ENCODE measurements around the gene SOD1.
A peak's percentile ranks its signal among the peaks of the same experiment; 100 is the strongest.

The SOD1 gene

DNA sequence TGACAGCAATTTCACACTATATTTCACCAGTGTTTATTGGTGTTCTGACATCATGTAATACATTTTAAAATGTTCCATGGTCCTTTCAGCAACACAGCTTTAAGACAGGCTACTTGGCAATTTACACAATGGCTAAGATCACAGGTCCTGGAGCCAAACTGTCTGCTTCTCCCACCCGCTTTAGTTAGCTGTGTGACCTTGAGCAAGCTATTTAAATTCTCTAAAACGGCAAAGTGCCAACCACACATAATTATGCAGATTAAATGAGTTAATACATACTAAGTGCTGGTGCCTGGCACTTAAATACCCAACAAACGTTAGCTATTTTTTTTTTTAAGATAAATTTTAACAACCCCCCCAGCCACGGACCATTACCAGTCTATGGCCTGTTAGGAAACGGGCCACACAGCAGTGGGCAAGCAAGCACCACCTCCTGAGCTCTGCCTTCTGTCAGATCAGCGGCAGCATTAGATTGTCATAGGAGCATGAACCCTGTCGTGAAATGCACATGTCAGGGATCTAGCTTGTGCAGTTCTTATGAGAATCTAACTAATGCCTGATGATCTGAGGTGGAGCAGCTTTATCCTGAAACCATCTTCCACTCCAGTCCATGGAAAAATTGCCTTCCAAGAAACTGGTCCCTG is 26.9 kb downstream of the SOD1 start:
- peak in 1 of 14 donors; percentile 63 for DNase-seq

DNA sequence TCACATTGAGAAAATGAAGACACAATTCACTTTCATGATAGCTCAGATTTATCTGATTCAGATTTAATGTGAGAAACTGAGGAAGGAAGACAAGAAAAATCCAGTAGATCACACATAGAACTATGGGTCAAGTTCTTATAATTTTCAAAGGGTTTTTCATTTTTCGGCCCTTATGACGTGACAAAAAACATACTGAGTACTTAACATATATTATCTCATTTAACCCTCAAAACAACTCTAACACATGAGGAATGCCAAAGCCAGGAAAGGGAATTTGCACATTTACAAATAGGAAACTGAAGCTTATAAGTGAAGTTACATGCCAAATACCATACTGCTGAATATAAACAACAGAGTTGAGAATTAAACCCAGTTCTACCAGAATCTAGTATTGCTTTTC is 27.6 kb downstream of the SOD1 start:
- DNase-seq: no peak

GRCh38 chr21:31688603-31689368 is 29.3 kb downstream of the SOD1 start:
- DNase-seq: no peak

GRCh38 chr21:31693222-31693621 is 33.7 kb downstream of the SOD1 start:
- no peak for DNase-seq

DNA sequence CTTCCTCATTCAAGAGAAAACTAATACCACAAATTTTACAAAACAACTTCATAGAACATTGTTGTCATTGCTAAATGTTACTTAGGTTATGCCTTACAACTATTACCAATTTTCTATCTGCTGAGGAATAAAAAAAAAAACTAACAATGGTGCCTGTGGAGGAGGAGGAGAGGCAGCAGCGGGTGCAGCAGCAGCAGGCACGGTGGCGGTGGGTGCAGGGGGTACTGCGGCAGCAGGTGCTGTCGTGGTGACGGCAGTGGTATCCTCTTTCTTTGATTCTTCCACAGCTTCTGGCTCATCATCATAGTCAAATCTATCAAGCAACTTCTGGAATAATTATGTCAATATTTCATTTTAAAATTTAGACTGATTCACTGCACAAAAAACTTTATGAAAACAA is 36.9 kb downstream of the SOD1 start:
- DNase-seq: no peak

- no peak for DNase-seq
Observed at GRCh38 chr21:31698461-31698860, 39.0 kb downstream of the SOD1 start.

GRCh38 chr21:31700040-31700439 is 40.5 kb downstream of the SOD1 start:
- DNase-seq: no peak

DNA sequence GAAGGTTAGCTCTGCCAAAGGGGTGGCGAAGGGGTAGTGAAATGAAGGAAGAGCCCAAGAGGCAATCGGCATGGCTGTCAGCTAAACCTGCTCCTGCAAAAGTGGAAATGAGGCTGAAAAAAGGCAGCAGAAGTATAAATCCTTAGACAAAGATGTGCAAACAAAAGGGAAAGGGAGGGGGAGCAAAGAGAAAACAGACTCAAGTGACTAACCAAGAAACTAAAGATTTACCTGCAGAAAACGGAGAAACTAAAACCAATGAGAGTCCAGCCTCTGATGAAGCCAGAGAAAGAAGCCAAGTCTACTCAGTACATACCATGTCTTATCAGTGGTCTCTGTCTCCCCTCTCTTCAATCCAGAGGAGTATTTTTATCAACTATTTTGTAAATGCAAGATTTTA is 47.1 kb downstream of the SOD1 start:
- no peak for DNase-seq

DNA sequence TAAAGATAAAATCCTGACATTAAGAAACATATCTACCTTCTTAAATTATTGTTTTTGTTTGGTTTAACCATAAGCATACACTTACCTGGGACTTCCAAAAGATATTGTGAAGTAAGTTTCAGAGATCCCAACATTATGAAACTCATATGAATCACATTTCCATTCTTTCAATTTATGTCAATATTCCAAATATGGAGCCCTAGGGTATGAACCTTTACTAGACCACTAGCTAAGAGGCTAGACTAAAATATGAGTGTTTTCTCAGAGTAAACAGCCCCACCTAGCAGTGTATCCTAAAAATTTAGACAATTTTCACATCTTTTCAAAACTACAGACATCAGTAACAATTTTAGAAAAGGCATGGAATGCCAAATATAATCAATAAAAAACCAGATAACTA is 48.0 kb downstream of the SOD1 start:
- DNase-seq: no peak

GRCh38 chr21:31708541-31708940 is 49.0 kb downstream of the SOD1 start:
- DNase-seq: no peak

DNA sequence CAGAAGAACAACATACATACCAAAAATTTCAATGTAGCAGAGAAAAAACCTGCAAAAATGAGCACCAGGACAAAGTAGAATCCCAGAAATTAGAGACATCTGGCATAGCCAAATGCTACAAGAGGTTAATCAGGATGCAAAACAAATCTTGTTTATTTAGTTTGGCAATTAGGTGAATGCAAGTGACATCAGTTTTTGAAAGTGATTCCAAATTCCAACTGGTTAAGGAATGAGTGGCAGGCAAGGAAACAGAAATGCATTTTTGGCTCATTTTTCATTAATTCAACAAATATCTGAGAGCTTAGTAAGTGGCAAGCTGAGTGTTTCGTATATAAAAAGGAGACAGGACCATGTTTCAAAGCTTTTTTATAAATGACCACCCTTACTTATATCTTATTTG is 51.1 kb downstream of the SOD1 start:
- no peak for DNase-seq

DNA sequence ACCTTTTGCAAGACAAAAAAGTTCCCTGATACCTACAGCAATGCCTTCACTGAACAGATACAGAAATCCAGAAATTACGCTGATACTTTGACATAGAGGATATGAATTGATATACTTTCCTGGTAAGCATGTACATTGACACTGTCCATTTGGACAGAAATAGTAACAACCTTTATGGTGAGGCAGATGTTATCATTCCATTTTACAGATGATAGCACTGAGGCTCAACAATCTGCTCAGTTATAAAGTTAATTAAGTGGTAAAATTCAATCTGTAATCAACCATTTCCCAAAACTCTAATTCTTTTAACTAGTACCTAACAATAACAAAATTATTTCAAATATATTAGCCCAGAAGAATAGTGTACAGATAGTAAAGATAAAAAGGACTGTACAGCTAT is 51.8 kb downstream of the SOD1 start:
- no peak for DNase-seq

DNA sequence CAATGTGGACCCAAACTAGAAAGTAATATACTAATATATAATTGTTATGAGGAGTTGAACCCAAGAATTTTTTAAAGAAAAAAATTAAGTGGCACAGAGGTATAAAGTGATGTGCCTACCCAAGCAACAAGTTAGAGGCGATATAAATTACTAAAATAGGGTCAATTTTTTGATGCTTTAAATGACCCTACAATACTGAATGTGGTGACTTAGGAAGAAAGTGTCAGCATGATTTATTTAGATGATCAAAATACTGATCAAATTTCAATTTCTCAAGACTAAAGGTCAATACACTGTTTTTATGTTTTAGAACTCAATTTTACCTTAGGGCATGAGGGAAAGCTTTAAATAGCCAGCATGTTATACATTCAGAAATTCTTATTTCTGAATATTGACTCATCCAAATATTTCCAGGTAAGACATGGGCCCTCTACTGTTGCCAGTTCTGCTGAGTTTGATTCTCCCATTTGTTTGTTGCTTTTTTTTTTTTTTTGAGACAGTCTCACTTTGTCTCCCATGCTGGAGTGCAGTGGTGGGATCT is 52.3 kb downstream of the SOD1 start:
- no peak for DNase-seq

DNA sequence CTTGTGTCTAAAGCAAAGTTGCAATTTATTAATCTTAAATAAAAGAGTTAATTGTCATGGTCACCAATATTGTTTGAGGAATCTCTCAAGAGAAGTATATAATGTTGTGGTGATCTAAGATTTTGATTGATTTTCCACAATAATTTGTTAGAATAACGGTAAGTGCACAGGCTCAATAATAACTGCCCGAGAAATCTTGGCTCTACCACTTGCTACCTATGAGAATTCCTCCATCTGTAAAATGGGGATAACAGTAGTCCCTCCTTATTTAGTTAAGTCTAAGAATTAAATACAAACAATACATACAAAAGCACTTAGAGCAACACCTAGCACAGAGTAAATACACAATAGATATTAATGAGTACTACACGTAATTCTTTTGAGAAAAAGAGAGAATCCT is 53.6 kb downstream of the SOD1 start:
- no peak for DNase-seq

DNA sequence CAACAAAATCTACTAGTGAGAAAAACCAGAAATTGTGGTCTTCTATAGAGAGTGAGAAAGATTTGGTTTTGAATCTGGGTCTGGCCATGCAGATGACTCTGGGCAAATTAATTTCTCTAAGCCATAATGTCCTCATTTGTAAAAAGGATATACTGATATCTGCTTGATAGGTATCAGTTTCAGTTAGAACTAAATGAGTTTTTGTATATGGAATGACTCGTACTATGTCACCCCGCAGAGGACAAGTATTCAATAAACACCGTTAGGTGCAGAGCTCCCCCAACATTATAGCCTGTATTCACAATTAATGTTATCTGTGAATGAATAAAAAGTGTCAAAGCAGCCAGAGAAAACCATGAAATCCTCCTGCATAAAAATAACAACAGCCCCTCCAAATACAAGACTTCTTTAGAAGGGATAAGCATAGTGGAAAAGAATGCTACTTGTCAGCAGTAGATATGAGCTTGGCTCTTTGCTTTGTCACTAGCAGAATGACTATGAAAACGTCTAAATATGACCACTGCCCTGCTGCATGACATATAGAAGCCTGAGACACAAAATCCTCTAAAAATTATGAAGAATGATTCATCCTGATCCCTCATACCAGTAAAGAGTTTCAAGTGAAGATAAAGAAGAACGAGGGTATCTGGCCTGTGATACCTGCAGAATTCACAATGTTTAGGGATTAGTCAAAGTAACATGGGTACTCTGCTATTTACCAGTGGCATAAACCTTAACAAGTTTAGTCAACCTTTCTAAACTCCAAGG is 54.7 kb downstream of the SOD1 start:
- DNase-seq: no peak

DNA sequence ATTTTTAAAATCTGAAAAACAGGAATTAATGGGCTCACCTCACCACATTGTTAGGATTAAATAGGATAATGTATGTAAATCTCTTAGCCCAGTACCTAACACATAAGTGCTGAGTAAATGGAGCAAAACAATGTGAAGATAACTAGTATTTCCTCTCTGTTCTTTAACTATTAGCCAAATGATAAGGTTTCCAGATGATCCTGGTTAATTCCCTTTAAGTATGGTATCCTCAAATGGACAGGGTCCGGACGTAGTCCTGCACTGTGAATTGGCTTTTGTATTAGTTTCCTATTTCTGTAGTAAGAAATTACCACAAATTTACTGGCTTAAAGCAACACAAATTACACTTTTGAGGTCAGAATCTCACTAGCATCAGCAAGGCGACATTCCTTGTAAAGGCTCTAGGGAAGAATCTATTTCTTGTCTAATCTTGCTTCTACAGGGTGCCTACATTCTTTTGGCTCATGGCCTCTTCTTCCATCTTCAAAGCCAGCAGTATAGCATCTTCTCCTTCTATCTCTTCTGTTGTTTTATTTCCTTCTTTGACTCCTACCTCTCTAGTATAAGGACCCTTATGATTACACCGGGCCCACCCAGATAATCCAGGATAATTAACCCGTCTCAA is 55.4 kb downstream of the SOD1 start:
- DNase-seq: no peak

GRCh38 chr21:31716106-31716505 is 56.6 kb downstream of the SOD1 start:
- no peak for DNase-seq

All from C1 segment of cervical spinal cord (tissue), 14 donors.